CD1c-positive myeloid dendritic cell (primary cell): Measurements from ENCODE around the gene SYTL5.

Experiments used
- DNase-seq: peaks from one replicate; pipeline ENCODE4 v3.0.0-alpha.2; 2016; ENCODE audit errors: extremely low spot score

Gene SYTL5

GRCh38 chrX:38138900-38139299 lies 132.5 kb downstream of the SYTL5 start:
- no peak for DNase-seq

GRCh38 chrX:38142610-38143009 lies 136.3 kb downstream of the SYTL5 start:
- no peak for DNase-seq

- no peak for DNase-seq
These were observed 142.7 kb downstream of the SYTL5 start for GRCh38 chrX:38149016-38149415.

- no peak for DNase-seq
These were observed 144.6 kb downstream of the SYTL5 start for GRCh38 chrX:38150993-38151392.

- DNase-seq: no peak
These were observed 145.1 kb downstream of the SYTL5 start for GRCh38 chrX:38151441-38151840.

- DNase-seq: no peak
These were observed 148.0 kb downstream of the SYTL5 start for GRCh38 chrX:38154340-38154739.

- no peak for DNase-seq
These were observed 148.5 kb downstream of the SYTL5 start for GRCh38 chrX:38154818-38155217.

GRCh38 chrX:38156838-38157237 lies 150.5 kb downstream of the SYTL5 start:
- no peak for DNase-seq

- DNase-seq: no peak
These were observed 156.8 kb downstream of the SYTL5 start for GRCh38 chrX:38163193-38163592.

GRCh38 chrX:38165023-38165422 lies 158.7 kb downstream of the SYTL5 start:
- no peak for DNase-seq

- peak; percentile 36 for DNase-seq
These were observed 160.2 kb downstream of the SYTL5 start for GRCh38 chrX:38166478-38167083.

GRCh38 chrX:38170556-38170955 lies 164.2 kb downstream of the SYTL5 start:
- DNase-seq: no peak

- no peak for DNase-seq
These were observed 166.2 kb downstream of the SYTL5 start for GRCh38 chrX:38172596-38172995.

- DNase-seq: no peak
These were observed 168.8 kb downstream of the SYTL5 start for GRCh38 chrX:38175139-38175538.

- no peak for DNase-seq
These were observed 172.0 kb downstream of the SYTL5 start for GRCh38 chrX:38178396-38178795.
